A673 (cell line): ENCODE measurements around the gene CBX4.

Source experiments
- CTCF ChIP-seq: fragments of 300-800, 200-600 bp; sonication (generic); conservative IDR thresholded peaks from 2 replicates; pipeline ENCODE4 v1.5.1; 2017; ENCODE audit warnings: low read depth, mild to moderate bottlenecking, antibody characterized with exemption, low read length, moderate library complexity, mixed read lengths
- EZH2 ChIP-seq: fragments of 200-600 bp; sonication (generic); IDR thresholded peaks from 2 replicates; pipeline ENCODE4 v1.6.1; 2017; ENCODE audit warnings: borderline replicate concordance, low read depth, mild to moderate bottlenecking, mixed read lengths, antibody characterized with exemption, low read length; ENCODE audit not compliant: poor library complexity, severe bottlenecking

DNA sequence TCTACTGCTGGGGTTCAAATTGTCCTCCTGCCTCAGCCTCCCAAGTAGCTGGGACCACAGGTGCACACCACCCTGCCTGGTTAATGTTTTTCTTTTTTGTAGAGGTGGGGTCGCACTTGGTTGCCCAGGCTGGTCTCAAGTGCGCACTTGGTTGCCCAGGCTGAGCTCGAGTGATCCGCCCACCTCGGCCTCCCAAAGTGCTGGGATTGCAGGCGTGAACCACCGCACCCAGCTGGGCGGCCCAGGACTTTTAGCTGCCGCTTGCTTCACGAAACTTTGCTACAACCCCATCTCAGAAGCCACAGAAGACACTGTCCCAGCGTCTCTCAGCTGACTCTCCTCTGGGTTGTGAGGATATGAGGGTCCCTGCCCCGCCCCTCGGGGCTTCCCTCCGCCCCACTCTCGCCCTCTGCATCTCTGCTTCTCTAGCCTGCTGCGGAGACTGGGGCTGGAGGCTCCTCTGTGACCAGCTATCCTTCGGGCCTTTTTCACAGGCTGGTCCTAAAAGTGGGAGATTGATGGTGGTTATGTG, 48.8 kb upstream of the CBX4 start:
- TF ChIP-seq CTCF (no peak), EZH2 (no peak)
